Mucosa of rectum (tissue), 2 donors: ENCODE measurements around the gene SORCS3.

Source experiments
- H3K27ac ChIP-seq, 2 donors: one replicate each; pipeline ENCODE4 v1.7.0; 2013; ENCODE audit warnings: inconsistent platforms in 2 of 2, low read depth in 2 of 2, low read length in 2 of 2
- H3K27me3 ChIP-seq, 2 donors: one replicate each; pipeline ENCODE4 v1.7.0; 2013; ENCODE audit warnings: low read length in 2 of 2; ENCODE audit not compliant: control insufficient read depth in 2 of 2, insufficient read depth in 2 of 2
- H3K36me3 ChIP-seq, 2 donors: one replicate each; pipeline ENCODE4 v1.7.0; 2013; ENCODE audit warnings: low read length in 2 of 2; ENCODE audit not compliant: control insufficient read depth in 2 of 2, insufficient read depth in 2 of 2
- H3K4me1 ChIP-seq, 2 donors: one replicate each; pipeline ENCODE4 v1.7.0; 2013; ENCODE audit warnings: low read length in 2 of 2, mild to moderate bottlenecking in 1 of 2; ENCODE audit not compliant: control insufficient read depth in 2 of 2, insufficient read depth in 2 of 2
- H3K4me3 ChIP-seq, 2 donors: one replicate each; pipeline ENCODE4 v1.7.0; 2013; ENCODE audit warnings: low read length in 2 of 2
- H3K9ac ChIP-seq, 2 donors: one replicate each; pipeline ENCODE4 v1.7.0; 2013; ENCODE audit warnings: low read length in 2 of 2, low read depth in 1 of 2, mild to moderate bottlenecking in 1 of 2
- H3K9me3 ChIP-seq, 2 donors: one replicate each; pipeline ENCODE4 v1.7.0; 2013; ENCODE audit warnings: low read length in 2 of 2; ENCODE audit not compliant: control insufficient read depth in 2 of 2
- donor health status: healthy.
- donor health status: Normal muscosa, but diverticular disease.

Gene SORCS3

DNA sequence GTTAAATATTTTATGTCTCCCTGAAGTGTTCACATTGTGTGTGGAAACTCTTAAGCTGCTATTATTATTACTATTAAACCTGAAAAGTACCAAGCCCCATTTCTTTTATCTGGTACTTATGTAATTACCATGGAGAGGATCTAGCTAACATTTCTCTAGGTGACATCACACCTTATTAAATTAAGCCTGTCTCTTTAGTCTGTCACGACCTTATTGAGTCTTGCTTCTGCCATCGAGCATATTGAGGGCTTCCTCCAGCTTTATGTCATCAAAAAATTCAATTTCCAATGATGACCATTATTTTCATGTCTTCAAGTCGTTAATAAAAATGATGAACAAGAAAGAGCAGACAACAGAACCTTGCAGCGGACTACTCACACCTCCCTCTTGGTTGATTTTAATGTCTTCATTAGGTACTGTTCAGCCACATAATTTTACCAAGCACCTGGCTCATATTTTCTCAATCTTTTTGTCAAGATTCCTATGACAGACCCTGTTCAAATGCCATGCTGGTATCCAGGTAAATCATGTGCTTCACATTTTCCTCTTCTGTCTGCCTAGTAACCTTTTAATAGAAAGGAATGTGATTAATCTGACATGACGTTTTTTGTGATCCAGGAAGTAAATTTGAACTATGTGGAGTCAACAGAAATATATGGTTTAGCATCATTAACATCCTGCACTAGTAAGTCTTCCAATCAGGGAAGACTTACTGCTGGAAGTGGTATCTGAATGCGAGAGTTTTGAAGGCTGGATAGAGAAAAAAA lies 556.7 kb downstream of the SORCS3 start:
- Histone ChIP-seq H3K27me3 (no peaks in the 10 kb centered on the region), H3K36me3 (no peaks in the 10 kb centered on the region), H3K4me3 (no peak overlapping the region), H3K9me3 (no peaks in the 10 kb centered on the region), H3K4me1 (no peaks in the 10 kb centered on the region), H3K9ac (no peak overlapping the region), H3K27ac (no peak overlapping the region)

DNA sequence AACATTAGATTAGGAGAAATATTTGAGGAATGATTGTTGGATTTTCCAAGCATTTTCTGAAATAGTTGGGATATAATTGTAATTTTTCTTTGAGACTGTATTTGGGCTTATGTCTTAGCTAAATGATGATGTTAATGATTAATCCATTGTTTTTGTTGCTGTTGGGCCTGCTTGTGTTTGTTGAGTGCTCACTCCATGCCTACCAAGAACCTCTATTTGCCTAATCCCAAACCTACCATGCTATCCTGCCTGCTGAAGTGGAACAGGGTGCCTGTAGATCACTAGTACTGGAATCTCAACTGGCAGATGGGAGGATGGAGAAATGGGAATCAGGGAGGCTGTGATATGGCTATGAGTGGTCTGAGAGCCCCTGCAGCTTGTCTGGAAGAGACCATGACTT lies 565.5 kb downstream of the SORCS3 start:
- H3K4me1 ChIP-seq: no peaks in the 10 kb centered on the region
- H3K27me3 ChIP-seq: no peaks in the 10 kb centered on the region
- H3K36me3 ChIP-seq: no peaks in the 10 kb centered on the region
- no peak overlapping the region for H3K27ac ChIP-seq
- H3K9ac ChIP-seq: no peak overlapping the region
- no peaks in the 10 kb centered on the region for H3K9me3 ChIP-seq
- no peak overlapping the region for H3K4me3 ChIP-seq

DNA sequence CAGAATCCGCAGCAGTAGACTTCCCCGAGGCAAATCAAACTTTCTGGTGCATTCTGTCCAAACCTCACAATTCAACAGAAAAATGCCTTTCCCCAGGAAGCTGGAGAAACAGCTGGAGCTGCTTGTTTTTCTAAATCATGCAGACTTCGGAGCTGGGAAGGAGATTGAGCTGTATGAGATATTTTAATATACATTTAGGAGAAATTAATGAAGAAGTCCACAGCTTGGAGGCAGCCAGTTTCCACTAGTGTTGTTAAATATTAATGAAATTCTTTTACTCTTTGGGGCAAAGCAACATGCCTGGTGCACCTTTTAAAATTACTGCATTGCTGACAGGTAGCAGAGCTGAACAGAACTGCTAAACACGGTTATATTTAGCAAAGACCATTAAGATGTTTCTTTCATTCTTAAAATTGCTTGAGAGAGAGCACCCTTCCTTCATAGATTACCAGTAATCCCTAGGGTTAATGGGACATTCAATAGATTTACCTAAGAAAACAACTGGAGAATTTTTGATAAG lies 566.4 kb downstream of the SORCS3 start:
- Histone ChIP-seq H3K9ac (no peak overlapping the region), H3K27me3 (no peaks in the 10 kb centered on the region), H3K27ac (no peak overlapping the region), H3K4me1 (no peaks in the 10 kb centered on the region), H3K4me3 (no peak overlapping the region), H3K9me3 (no peaks in the 10 kb centered on the region), H3K36me3 (no peaks in the 10 kb centered on the region)

DNA sequence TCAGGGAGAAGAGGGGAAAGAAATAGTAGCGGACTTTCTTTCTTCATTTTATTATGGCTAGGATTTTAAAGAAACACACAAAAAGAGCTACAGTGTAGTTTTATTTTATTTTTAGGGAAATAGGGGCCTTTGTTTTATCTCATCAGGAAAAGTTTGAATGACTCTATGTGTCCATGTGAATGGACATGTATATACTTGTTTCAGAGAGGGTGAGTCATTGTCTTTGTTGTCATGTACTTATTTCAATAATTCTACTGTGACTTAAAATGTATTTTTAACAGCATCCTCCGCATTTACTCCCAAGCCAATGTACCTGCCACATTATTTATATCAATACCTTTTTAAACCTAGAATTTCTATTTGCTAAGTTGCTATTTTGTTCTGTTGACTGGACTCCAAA lies 569.5 kb downstream of the SORCS3 start:
- Histone ChIP-seq H3K9me3 (no peaks in the 10 kb centered on the region), H3K36me3 (no peaks in the 10 kb centered on the region), H3K9ac (no peak overlapping the region), H3K4me3 (no peak overlapping the region), H3K27me3 (no peaks in the 10 kb centered on the region), H3K4me1 (no peaks in the 10 kb centered on the region), H3K27ac (no peak overlapping the region)

DNA sequence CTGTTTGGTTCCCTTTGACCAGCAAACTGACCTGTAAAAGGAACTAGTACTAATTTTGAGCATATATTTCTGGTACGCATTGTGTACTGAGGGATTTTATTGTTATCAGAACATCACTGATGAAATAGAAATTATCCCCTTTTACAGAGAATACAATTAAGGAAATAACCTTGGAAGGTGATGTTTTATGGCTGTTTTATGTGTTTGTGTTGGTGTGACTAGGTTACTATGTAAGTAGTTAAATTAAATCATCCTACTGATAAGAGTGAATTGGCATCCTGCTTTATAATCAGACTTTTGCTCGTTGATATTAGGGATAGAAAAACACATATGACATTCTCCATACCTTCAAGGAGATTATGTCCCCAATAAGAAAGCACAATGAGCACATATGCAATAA lies 596.6 kb downstream of the SORCS3 start:
- Histone ChIP-seq H3K27ac (no peak overlapping the region), H3K4me1 (peaks cover 0 to 3% of the 10 kb centered on the region in 2 donors), H3K36me3 (no peaks in the 10 kb centered on the region), H3K4me3 (no peak overlapping the region), H3K9me3 (peaks cover 0 to 3% of the 10 kb centered on the region in 2 donors), H3K9ac (no peak overlapping the region), H3K27me3 (no peaks in the 10 kb centered on the region)

DNA sequence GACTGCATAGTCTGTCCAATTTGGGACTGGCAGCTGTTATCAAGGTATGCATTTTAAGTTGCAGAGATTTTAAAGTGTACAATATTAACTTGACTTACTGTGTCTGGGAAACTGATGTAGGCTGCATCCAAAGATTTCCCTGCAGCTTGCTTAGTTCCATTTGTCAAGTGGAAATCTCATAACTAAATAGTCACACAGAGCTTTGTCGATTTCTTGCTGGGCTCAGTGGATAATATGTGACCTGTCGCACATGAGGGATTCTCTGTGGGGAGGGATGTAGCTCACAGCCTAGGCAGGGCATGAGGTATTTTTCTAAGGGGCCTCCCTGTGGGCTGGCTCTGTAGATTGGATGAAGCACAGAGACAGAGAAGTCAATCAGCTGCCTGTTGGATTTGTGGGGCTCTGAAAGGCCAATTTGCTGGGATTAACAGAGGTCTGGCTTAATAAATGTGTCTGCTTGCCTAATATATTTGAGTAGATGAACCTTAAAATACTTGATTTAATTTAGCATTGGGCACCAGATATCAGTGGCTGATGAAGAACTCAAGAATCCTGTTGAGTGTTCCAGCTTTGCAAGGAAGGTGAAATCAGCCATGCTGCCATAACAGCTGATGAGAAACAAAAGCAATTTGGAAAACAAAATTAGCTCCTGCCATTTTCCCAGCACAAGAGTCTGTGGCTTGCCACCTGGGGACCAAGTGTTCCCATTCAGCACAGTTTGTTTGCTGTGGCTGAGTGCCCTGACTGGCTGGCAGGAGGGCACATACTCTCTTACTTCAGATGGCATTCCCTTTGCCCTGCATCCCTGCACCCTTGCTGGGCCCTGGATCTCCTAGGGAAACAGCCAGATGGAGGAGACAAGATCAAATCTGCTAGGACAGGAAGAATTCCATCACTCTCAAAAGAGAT lies 598.5 kb downstream of the SORCS3 start:
- H3K9ac ChIP-seq: no peak overlapping the region

DNA sequence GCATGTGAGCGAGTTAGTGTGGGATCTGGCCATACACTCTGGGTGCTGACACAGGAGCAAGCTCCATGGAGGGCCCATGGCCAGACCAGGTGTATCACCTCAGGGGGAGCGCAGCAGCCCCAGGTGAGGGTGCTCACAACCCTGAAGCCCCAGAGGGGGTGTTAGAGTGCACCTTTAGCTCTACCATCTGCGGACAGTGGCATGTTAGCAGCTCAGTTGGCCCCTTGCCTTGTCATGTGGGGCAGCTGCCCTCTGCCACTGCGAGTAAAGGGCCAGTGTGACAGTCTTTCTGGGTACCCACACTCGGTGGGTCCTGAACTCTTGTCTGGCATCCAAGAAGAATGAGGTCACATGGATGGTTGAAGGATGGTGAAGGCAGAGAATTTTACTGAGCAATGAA lies 600.2 kb downstream of the SORCS3 start:
- Histone ChIP-seq H3K36me3 (no peaks in the 10 kb centered on the region), H3K27me3 (no peaks in the 10 kb centered on the region), H3K9ac (no peak overlapping the region), H3K27ac (no peak overlapping the region), H3K4me1 (peaks cover 0 to 3% of the 10 kb centered on the region in 2 donors), H3K4me3 (no peak overlapping the region), H3K9me3 (no peaks in the 10 kb centered on the region)

More for the DNA sequence above, 598.5 kb downstream of the SORCS3 start:
- Histone ChIP-seq H3K4me1 (peaks cover 0 to 3% of the 10 kb centered on the region in 2 donors), H3K4me3 (no peak overlapping the region), H3K27ac (no peak overlapping the region), H3K27me3 (no peaks in the 10 kb centered on the region), H3K36me3 (no peaks in the 10 kb centered on the region), H3K9me3 (peaks cover 0 to 3% of the 10 kb centered on the region in 2 donors)

DNA sequence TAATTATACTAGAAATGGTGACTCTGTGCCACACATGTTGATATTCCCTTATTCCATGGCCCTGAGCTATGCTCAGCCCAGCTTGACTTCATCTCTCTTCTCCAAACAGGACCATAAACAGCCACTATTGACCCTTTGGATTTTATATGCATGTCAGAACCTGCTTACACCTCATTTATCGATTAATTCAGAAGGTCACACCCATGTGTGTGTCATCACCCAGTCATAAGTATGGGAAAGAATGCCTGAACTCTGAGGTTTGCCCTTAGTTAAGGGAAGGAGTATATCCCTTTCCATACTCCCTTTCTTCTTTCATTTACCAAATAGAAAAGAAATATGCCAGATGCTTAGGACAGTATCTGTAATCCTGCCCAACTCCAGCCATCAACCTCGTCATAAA lies 602.3 kb downstream of the SORCS3 start:
- Histone ChIP-seq H3K27ac (no peak overlapping the region), H3K4me1 (no peaks in the 10 kb centered on the region), H3K4me3 (no peak overlapping the region), H3K9ac (no peak overlapping the region), H3K27me3 (no peaks in the 10 kb centered on the region), H3K9me3 (no peaks in the 10 kb centered on the region), H3K36me3 (no peaks in the 10 kb centered on the region)

DNA sequence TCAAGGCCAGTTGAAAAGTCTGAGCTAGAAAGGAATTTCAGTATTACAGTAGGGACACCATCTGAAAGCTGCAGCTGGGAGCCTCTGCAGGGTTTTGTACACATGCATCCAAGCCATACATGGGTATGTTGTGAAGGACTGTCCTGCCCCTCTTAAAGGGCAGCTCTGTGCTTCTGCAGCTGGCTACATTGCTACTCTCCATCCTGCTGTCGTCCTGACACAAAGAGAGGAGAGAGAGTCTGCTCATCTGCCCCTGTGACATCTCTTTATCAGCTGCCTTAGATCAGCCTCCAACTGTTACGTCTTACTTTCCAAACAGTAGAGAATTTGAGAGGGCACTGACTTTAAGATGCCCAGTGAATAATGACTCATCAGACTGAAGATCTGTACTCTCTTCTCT lies 602.7 kb downstream of the SORCS3 start:
- Histone ChIP-seq H3K9ac (no peak overlapping the region), H3K9me3 (no peaks in the 10 kb centered on the region), H3K27ac (no peak overlapping the region), H3K36me3 (no peaks in the 10 kb centered on the region), H3K27me3 (no peaks in the 10 kb centered on the region), H3K4me3 (no peak overlapping the region), H3K4me1 (no peaks in the 10 kb centered on the region)

DNA sequence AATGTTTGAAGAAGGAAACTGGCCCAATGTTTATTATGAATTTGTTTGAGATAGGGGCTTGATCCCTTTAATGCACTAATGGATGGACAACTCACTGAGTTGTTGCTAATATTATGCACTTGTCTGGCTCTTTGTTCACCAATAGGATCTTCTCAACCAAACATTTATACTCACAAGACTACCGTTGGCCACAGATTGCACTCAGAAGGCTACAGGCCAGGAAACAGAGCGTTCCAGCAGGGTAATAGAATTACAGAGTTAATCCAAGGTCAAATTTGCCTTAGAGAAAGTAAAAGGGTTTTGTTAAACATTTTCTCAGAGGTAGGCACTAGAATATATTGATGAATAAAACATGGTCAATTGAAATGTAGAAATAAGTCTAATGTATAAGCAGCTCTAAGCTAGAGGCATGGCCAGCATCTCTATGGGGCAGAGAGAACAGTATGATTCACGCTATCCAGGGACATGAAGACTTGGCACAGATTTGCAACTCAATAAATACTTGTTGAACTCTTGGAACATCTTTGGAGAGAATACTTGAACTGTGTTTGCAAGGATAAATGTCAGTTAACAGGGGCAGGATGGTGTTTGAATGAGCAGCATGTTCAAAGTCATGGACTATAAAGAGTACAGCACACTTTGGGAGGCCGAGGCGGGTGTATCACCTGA lies 606.9 kb downstream of the SORCS3 start:
- Histone ChIP-seq H3K9ac (no peak overlapping the region), H3K27ac (no peak overlapping the region), H3K9me3 (no peaks in the 10 kb centered on the region), H3K36me3 (no peaks in the 10 kb centered on the region), H3K4me3 (no peak overlapping the region), H3K27me3 (no peaks in the 10 kb centered on the region), H3K4me1 (no peaks in the 10 kb centered on the region)
